Skeletal muscle satellite cell (primary cell): ENCODE measurements around the gene LZTS2.

Experiments
- H3K27me3 ChIP-seq: 2 replicates; pipeline ENCODE4 v1.7.0; 2013; ENCODE audit warnings: low read length; ENCODE audit not compliant: control insufficient read depth, insufficient read depth
- H3K36me3 ChIP-seq: 2 replicates; pipeline ENCODE4 v1.7.0; 2013; ENCODE audit warnings: mild to moderate bottlenecking, control low read depth, low read length; ENCODE audit not compliant: insufficient read depth
- H3K4me1 ChIP-seq: 2 replicates; pipeline ENCODE4 v1.7.0; 2013; ENCODE audit warnings: low read length; ENCODE audit not compliant: control insufficient read depth, insufficient read depth
- H3K4me2 ChIP-seq: 2 replicates; pipeline ENCODE4 v1.7.0; 2013; ENCODE audit warnings: mild to moderate bottlenecking, low read length
- H3K4me3 ChIP-seq: 2 replicates; pipeline ENCODE4 v1.7.0; 2013; ENCODE audit warnings: low read length
- H3K9ac ChIP-seq: 2 replicates; pipeline ENCODE4 v1.7.0; 2013; ENCODE audit warnings: mild to moderate bottlenecking, low read depth, low read length, moderate library complexity
- H3K9me3 ChIP-seq: replicated peaks from 2 replicates; pipeline ENCODE4 v1.7.0; 2013; ENCODE audit warnings: mild to moderate bottlenecking, control low read depth, low read length

The LZTS2 gene

GRCh38 chr10:101042118-101042517 lies 42.5 kb downstream of the LZTS2 start:
- H3K36me3 ChIP-seq, result peaks cover 30% of the 10 kb centered on the region
- no peaks in the 10 kb centered on the region for H3K27me3 ChIP-seq
- H3K9me3 ChIP-seq, result no peaks in the 10 kb centered on the region
- H3K4me1 ChIP-seq, result peaks cover 14% of the 10 kb centered on the region
- peak overlapping the region; percentile 86 for H3K9ac ChIP-seq
- H3K4me3 ChIP-seq, result peak overlapping the region; percentile 74
- peak overlapping the region; percentile 86 for H3K4me2 ChIP-seq

DNA sequence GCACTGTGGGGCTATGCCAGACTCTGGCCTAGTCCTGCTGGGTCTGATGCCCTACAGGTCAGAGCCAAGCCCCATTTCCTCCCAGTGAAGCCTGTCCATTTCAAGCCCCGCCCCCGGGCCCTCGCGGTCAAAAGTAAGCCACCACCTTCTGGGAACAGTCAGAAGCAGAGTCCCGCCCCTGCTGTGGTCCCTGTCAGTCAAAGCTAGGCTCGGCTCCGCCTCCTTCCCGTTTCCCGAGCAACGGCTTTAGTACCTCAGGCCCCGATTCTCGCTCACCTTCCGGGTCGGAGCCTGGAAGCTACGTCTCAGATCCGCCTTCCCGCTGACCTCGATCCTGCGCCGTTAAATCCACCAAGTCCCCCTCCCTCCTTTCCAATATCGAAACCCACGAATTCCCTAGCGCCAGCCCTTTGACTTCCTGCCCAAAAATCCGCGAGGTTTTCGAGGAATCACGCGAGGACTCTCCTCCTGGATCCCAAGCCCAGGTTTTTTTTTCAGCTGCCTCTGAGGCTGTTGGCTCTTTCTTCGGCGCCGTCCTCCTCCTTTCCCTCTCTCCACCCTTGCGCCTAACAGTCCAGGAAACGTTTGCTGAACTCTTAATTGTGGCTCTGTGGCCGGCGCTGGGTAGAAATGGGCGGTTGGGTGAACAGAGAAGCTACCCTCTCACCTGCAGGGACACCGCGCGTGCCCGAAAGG lies 43.2 kb downstream of the LZTS2 start:
- H3K4me3 ChIP-seq, result peak overlapping the region; percentile 74
- peak overlapping the region; percentile 86 for H3K4me2 ChIP-seq
- no peaks in the 10 kb centered on the region for H3K9me3 ChIP-seq
- peaks cover 14% of the 10 kb centered on the region for H3K4me1 ChIP-seq
- peak overlapping the region; percentile 86 for H3K9ac ChIP-seq
- peaks cover 5% of the 10 kb centered on the region for H3K27me3 ChIP-seq
- H3K36me3 ChIP-seq, result peaks cover 23% of the 10 kb centered on the region

DNA sequence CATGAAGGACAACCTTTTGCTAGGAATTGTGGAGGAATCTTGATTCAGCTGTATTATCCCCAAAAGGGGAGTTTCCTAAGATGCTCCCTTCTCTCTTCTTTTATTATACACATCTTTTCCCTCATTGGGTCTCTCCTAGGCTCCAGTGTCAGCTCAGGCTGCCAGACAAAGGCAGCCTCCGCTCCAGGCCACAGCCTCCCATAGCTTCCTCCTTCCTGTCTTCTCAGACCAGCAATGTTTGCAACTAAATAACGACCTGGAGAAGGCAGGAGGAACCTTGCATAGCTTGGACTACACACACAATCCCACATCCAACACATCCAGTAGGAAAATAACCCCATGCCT lies 43.7 kb downstream of the LZTS2 start:
- Histone ChIP-seq H3K9me3 (no peaks in the 10 kb centered on the region), H3K27me3 (peaks cover 10% of the 10 kb centered on the region), H3K4me3 (peak overlapping the region; percentile 74), H3K9ac (peak overlapping the region; percentile 86), H3K36me3 (peaks cover 18% of the 10 kb centered on the region), H3K4me1 (peaks cover 14% of the 10 kb centered on the region), H3K4me2 (peak overlapping the region; percentile 86)

- peaks cover 14% of the 10 kb centered on the region for H3K4me1 ChIP-seq
Observed at GRCh38 chr10:101044117-101044516, 44.5 kb downstream of the LZTS2 start.

GRCh38 chr10:101046332-101047238 lies 47.0 kb downstream of the LZTS2 start:
- Histone ChIP-seq H3K4me3 (no peak overlapping the region), H3K36me3 (no peaks in the 10 kb centered on the region), H3K9me3 (no peaks in the 10 kb centered on the region), H3K9ac (no peak overlapping the region), H3K4me1 (peaks cover 23% of the 10 kb centered on the region), H3K4me2 (no peak overlapping the region), H3K27me3 (peaks cover 25% of the 10 kb centered on the region)

More at GRCh38 chr10:101044117-101044516, 44.5 kb downstream of the LZTS2 start:
- Histone ChIP-seq H3K36me3 (peaks cover 10% of the 10 kb centered on the region), H3K9ac (no peak overlapping the region), H3K9me3 (no peaks in the 10 kb centered on the region), H3K4me3 (no peak overlapping the region), H3K27me3 (peaks cover 18% of the 10 kb centered on the region), H3K4me2 (no peak overlapping the region)

GRCh38 chr10:101047268-101047667 lies 47.7 kb downstream of the LZTS2 start:
- no peaks in the 10 kb centered on the region for H3K36me3 ChIP-seq
- peaks cover 26% of the 10 kb centered on the region for H3K4me1 ChIP-seq
- no peaks in the 10 kb centered on the region for H3K9me3 ChIP-seq
- H3K27me3 ChIP-seq, result peaks cover 25% of the 10 kb centered on the region
- H3K4me3 ChIP-seq, result no peak overlapping the region
- H3K9ac ChIP-seq, result no peak overlapping the region
- H3K4me2 ChIP-seq, result no peak overlapping the region

GRCh38 chr10:101047961-101048892 lies 48.6 kb downstream of the LZTS2 start:
- Histone ChIP-seq H3K27me3 (peaks cover 25% of the 10 kb centered on the region), H3K36me3 (no peaks in the 10 kb centered on the region), H3K4me1 (peaks cover 31% of the 10 kb centered on the region), H3K9me3 (no peaks in the 10 kb centered on the region), H3K9ac (no peak overlapping the region), H3K4me2 (no peak overlapping the region), H3K4me3 (no peak overlapping the region)

GRCh38 chr10:101050208-101051069 lies 50.8 kb downstream of the LZTS2 start:
- Histone ChIP-seq H3K4me1 (peaks cover 31% of the 10 kb centered on the region), H3K4me2 (peak overlapping the region; percentile 81), H3K36me3 (no peaks in the 10 kb centered on the region), H3K9ac (no peak overlapping the region), H3K4me3 (peak overlapping the region; percentile 59), H3K27me3 (peaks cover 25% of the 10 kb centered on the region), H3K9me3 (no peaks in the 10 kb centered on the region)

DNA sequence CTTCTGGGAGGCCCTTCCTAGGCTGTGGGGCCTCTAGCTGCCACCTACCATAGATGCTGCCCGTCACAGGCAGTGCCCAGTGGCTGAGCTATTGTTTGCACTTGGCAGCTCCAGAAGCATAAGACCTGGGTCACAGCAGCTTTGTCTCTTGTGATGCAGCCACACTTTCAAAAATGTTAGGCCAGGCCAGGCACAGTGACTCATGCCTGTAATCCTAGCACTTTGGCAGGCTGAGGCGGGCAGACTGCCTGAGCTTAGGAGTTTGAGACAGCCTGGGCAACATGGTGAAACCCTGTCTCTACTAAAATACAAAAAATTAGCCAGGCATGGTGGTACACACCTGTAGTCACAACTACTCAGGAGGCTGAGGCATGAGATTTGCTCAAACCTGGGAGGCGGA lies 52.7 kb downstream of the LZTS2 start:
- H3K4me3 ChIP-seq, result no peak overlapping the region
- H3K4me1 ChIP-seq, result peaks cover 31% of the 10 kb centered on the region
- H3K27me3 ChIP-seq, result peaks cover 24% of the 10 kb centered on the region
- peak overlapping the region; percentile 57 for H3K4me2 ChIP-seq
- H3K9me3 ChIP-seq, result no peaks in the 10 kb centered on the region
- no peaks in the 10 kb centered on the region for H3K36me3 ChIP-seq
- peak overlapping the region; percentile 3 for H3K9ac ChIP-seq

DNA sequence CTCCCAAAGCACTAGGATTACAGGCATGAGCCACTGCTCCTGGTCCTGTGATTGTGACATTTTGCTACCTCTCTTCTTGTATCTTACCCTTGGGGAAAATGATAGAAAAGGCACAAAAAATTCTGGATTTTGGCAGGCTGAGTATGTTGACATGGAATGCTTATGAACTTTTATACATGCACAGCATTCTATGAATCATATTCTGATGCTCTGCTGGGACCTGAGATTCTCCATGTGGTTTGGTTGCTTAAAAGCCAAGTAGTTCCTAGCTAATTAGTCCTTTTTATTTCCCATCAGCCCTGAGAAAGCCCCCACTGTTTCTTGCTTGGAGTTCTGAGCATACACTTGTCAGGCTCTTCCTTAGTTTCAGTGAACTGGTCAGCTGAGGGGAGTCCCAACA lies 53.9 kb downstream of the LZTS2 start:
- no peaks in the 10 kb centered on the region for H3K36me3 ChIP-seq
- no peak overlapping the region for H3K4me3 ChIP-seq
- peaks cover 31% of the 10 kb centered on the region for H3K4me1 ChIP-seq
- H3K9me3 ChIP-seq, result no peaks in the 10 kb centered on the region
- peaks cover 13% of the 10 kb centered on the region for H3K27me3 ChIP-seq
- H3K9ac ChIP-seq, result no peak overlapping the region
- peak overlapping the region; percentile 23 for H3K4me2 ChIP-seq
